MM.1S (cell line): ENCODE measurements around the gene SLC26A5.
"Not testable (repeated sequence)": the region's sequence is repeated elsewhere in the genome, so short reads cannot be mapped to it uniquely, and the experiment has no call there.

ENCODE experiments used
- DNase-seq: peaks from one replicate; pipeline ENCODE4 v3.0.0-alpha.2; 2015
- H2AFZ ChIP-seq: fragments of 300-600 bp; sonication (generic); 2 replicates; pipeline ENCODE4 v1.6.0; 2016; ENCODE audit warnings: antibody characterized with exemption, low read length
- H3F3A ChIP-seq: fragments of 300-600 bp; sonication (generic); 2 replicates; pipeline ENCODE4 v1.6.1; 2016; ENCODE audit warnings: mild to moderate bottlenecking, antibody characterized with exemption, low read length, moderate library complexity, mixed read lengths; ENCODE audit not compliant: insufficient read depth
- H3K27ac ChIP-seq: fragments of 300-600 bp; sonication (generic); 2 replicates; pipeline ENCODE4 v1.5.1; 2016; ENCODE audit warnings: mild to moderate bottlenecking, low read length
- H3K27me3 ChIP-seq: fragments of 300-600 bp; sonication (generic); replicated peaks from 2 replicates; pipeline ENCODE4 v1.6.0; 2016; ENCODE audit warnings: low read length; ENCODE audit not compliant: insufficient read depth
- H3K36me3 ChIP-seq: fragments of 300-600 bp; sonication (generic); replicated peaks from 2 replicates; pipeline ENCODE4 v1.6.1; 2016; ENCODE audit warnings: mild to moderate bottlenecking, low read length, mixed read lengths; ENCODE audit not compliant: insufficient read depth
- H3K4me1 ChIP-seq: fragments of 300-600 bp; sonication (generic); 2 replicates; pipeline ENCODE4 v1.6.1; 2016; ENCODE audit warnings: low read length, mixed read lengths
- H3K4me2 ChIP-seq: fragments of 300-600 bp; sonication (generic); 2 replicates; pipeline ENCODE4 v1.6.0; 2016; ENCODE audit warnings: low read depth, low read length
- H3K4me3 ChIP-seq: fragments of 300-600 bp; sonication (generic); 2 replicates; pipeline ENCODE4 v1.5.1; 2016; ENCODE audit warnings: low read length, mixed read lengths
- H3K79me2 ChIP-seq: fragments of 300-600 bp; sonication (generic); 2 replicates; pipeline ENCODE4 v1.6.1; 2016; ENCODE audit warnings: mixed run types, low read length, mixed read lengths
- H3K9ac ChIP-seq: fragments of 300-600 bp; sonication (generic); 2 replicates; pipeline ENCODE4 v1.6.1; 2016; ENCODE audit warnings: low read length, mixed read lengths
- H3K9me2 ChIP-seq: fragments of 300-600 bp; sonication (generic); replicated peaks from 2 replicates; pipeline ENCODE4 v1.6.1; 2016; ENCODE audit warnings: mild to moderate bottlenecking, low read length, mixed read lengths; ENCODE audit not compliant: insufficient read depth
- H3K9me3 ChIP-seq: fragments of 300-600 bp; sonication (generic); replicated peaks from 2 replicates; pipeline ENCODE4 v1.6.1; 2016; ENCODE audit warnings: mild to moderate bottlenecking, low read length, mixed read lengths; ENCODE audit not compliant: insufficient read depth
- H4K20me1 ChIP-seq: fragments of 300-600 bp; sonication (generic); 2 replicates; pipeline ENCODE4 v1.6.1; 2016; ENCODE audit warnings: mild to moderate bottlenecking, low read length, moderate library complexity, mixed read lengths; ENCODE audit not compliant: insufficient read depth
- EZH2 ChIP-seq: fragments of 300-600 bp; sonication (generic); optimal IDR thresholded peaks from 2 replicates; pipeline ENCODE3; 2017; ENCODE audit warnings: low read depth, mild to moderate bottlenecking, antibody characterized with exemption, low read length, mixed read lengths
- EZH2phosphoT487 ChIP-seq: fragments of 300-600 bp; sonication (generic); IDR thresholded peaks from 2 replicates; pipeline ENCODE4 v1.6.1; 2018; ENCODE audit warnings: antibody characterized with exemption, low read length
- TF ChIP-seq, protein P1 (sequence below): fragments of 300-600 bp; sonication (generic); IDR thresholded peaks from 2 replicates; pipeline ENCODE4 v1.5.1; 2016; ENCODE audit warnings: antibody characterized with exemption, low read length, mixed read lengths

The SLC26A5 gene

DNA sequence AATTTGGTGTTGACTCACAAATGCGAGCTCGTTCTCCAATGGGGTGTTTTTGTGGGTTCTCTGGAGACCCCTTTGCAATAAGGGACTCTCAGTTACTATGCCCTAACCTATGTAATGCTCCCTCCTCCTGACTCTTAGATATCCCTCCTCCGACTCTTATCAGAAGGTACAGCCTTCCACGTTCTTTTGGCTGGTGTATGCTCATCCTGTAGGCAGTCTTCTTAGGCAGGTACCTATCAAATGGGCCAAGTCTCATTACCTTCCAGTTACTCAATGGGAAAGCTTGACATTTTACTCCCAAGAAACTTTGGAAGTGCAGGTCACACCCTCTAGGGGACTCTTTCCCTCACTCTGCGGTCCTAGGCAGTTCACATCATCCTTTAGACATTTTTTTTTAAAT lies 32.6 kb downstream of the SLC26A5 start:
- Histone ChIP-seq H3K9ac (no peak overlapping the region), H3K27ac (no peak overlapping the region), H3K4me3 (no peak overlapping the region), H3K4me1 (no peaks in the 10 kb centered on the region), H3K9me2 (no peaks in the 10 kb centered on the region), H3K4me2 (no peak overlapping the region), H3K9me3 (no peaks in the 10 kb centered on the region), H3K27me3 (no peaks in the 10 kb centered on the region), H3K79me2 (no peaks in the 10 kb centered on the region), H3F3A (no peaks in the 10 kb centered on the region), H2AFZ (no peak overlapping the region), H4K20me1 (no peaks in the 10 kb centered on the region), H3K36me3 (no peaks in the 10 kb centered on the region)
- DNase-seq: no peak
- TF ChIP-seq EZH2 (no peak), EZH2phosphoT487 (no peak)
- TF ChIP-seq, protein P1, sequence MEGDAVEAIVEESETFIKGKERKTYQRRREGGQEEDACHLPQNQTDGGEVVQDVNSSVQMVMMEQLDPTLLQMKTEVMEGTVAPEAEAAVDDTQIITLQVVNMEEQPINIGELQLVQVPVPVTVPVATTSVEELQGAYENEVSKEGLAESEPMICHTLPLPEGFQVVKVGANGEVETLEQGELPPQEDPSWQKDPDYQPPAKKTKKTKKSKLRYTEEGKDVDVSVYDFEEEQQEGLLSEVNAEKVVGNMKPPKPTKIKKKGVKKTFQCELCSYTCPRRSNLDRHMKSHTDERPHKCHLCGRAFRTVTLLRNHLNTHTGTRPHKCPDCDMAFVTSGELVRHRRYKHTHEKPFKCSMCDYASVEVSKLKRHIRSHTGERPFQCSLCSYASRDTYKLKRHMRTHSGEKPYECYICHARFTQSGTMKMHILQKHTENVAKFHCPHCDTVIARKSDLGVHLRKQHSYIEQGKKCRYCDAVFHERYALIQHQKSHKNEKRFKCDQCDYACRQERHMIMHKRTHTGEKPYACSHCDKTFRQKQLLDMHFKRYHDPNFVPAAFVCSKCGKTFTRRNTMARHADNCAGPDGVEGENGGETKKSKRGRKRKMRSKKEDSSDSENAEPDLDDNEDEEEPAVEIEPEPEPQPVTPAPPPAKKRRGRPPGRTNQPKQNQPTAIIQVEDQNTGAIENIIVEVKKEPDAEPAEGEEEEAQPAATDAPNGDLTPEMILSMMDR: no peak

DNA sequence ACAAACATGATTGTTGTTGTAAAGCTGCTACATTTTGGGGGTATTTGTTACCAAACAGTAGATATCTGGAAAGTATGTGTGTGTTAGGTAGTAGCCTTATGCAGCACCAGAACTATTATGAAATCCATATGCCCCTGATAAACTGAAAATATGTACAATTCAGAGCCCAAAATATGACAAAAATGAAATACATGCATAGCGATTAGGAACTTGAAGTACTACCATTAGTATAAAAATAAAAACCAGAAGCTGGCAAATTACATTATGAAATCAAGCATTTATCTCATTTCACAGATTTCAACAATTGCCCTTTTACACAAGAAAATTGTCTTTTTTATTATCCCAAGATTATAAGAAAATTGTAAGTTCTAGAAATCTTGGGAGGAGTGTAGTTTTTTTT lies 33.9 kb downstream of the SLC26A5 start:
- H3F3A ChIP-seq: no peaks in the 10 kb centered on the region
- no peak overlapping the region for H3K9ac ChIP-seq
- H3K9me2 ChIP-seq: no peaks in the 10 kb centered on the region
- no peak overlapping the region for H3K4me2 ChIP-seq
- H3K79me2 ChIP-seq: no peaks in the 10 kb centered on the region
- H3K9me3 ChIP-seq: no peaks in the 10 kb centered on the region
- no peaks in the 10 kb centered on the region for H4K20me1 ChIP-seq
- no peak overlapping the region for H2AFZ ChIP-seq
- no peak overlapping the region for H3K4me3 ChIP-seq
- H3K4me1 ChIP-seq: no peaks in the 10 kb centered on the region
- H3K27ac ChIP-seq: no peak overlapping the region
- H3K27me3 ChIP-seq: no peaks in the 10 kb centered on the region
- DNase-seq: no peak
- no peaks in the 10 kb centered on the region for H3K36me3 ChIP-seq
- no peak for TF ChIP-seq EZH2
- no peak for TF ChIP-seq EZH2phosphoT487
- TF ChIP-seq, protein P1: no peak

DNA sequence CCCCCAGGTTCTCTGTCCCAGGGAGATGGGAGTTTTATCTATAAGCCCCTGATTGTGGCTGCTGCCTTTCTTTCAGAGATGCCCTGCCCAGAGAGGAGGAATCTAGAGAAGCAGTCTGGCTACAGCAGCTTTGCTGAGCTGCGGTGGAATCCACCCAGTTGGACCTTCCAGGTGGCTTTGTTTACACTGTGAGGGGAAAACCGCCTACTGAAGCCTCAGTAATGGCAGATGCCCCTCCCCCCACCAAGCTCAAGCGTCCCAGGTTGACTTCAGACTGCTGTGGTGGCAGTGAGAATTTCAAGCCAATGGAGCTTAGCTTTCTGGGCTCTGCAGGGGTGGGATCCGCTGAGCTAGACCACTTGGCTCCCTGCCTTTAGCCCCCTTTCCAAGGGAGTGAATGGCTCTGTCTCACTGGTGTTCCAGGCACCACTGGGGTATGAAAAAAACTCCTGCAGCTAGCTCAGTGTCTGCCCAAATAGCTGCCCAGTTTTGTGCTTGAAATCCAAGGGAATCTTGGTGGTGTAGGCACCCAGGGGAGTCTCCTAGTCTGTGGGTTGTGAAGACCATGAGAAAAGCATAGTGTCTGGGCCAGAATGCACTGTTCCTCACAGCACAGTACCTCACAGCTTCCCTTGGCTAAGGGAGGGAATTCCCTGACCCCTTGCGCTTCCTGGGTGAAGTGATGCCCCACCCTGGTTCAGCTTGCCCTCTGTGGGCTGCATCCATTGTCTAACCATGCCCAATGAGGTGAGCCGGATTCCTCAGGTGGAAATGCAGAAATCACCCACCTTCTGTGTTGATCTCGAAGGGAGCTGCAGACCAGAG lies 40.0 kb downstream of the SLC26A5 start:
- H3K36me3 ChIP-seq, H3K27me3 ChIP-seq, H4K20me1 ChIP-seq, H3K79me2 ChIP-seq, H3K4me3 ChIP-seq, H3K9ac ChIP-seq, H3K9me3 ChIP-seq, H3F3A ChIP-seq, H3K27ac ChIP-seq, H3K9me2 ChIP-seq: not testable (repeated sequence)
- DNase-seq: peak; percentile 77
- H2AFZ ChIP-seq: peak overlapping the region; percentile 65
- H3K4me2 ChIP-seq: peak overlapping the region; percentile 14; the same call in 1 of the 2 replicates
- peaks cover 13% of the 10 kb centered on the region for H3K4me1 ChIP-seq

DNA sequence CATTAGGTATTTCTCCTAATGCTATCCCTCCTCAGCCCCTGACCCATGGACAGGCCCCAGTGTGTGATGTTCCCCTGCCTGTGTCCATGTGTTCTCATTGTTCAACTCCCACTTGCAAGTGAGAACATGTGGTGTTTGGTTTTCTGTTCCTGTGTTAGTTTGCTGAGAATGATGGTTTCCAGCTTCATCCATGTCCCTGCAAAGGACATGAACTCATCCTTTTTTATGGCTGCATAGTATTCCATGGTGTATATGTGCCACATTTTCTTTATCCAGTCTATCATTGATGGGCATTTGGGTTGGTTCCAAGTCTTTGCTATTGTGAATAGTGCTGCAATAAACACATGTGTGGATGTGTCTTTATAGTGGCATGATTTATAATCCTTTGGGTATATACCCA lies 46.3 kb downstream of the SLC26A5 start:
- H4K20me1 ChIP-seq, H3K27ac ChIP-seq, H3K4me2 ChIP-seq, H3F3A ChIP-seq, DNase-seq, H3K4me1 ChIP-seq, H3K9me2 ChIP-seq, H2AFZ ChIP-seq, H3K4me3 ChIP-seq, H3K79me2 ChIP-seq, H3K27me3 ChIP-seq, H3K9ac ChIP-seq, H3K36me3 ChIP-seq, H3K9me3 ChIP-seq: not testable (repeated sequence)
